Stimulated activated naive B cell treated with anti-CD40 and anti-IgM and Interleukin-4, amounts not matched to agents 10 μg/mL and 1 μg/mL and 100 μg/mL, for 72 hours (primary cell): ENCODE measurements around the gene KIF16B.

Experiments
- ATAC-seq, 2 donors: fragments of 150-1000 bp; cut with Tn5 transposase; replicated peaks; 2 replicates each; pipeline ENCODE4 v1.10.0; 2021; ENCODE audit warnings: moderate library complexity in 1 of 2
- DNase-seq: peaks from one replicate; pipeline ENCODE4 v3.0.0; 2021
- H3K27ac Mint-ChIP-seq: one replicate; pipeline ENCODE4 v1.8.0; 2022; ENCODE audit warnings: mild to moderate bottlenecking, mixed read lengths
- H3K27me3 Mint-ChIP-seq, 2 donors: one replicate each; pipeline ENCODE4 v1.8.0; 2022; ENCODE audit warnings: mixed read lengths in 2 of 2
- H3K36me3 Mint-ChIP-seq, 2 donors: one replicate each; pipeline ENCODE4 v1.8.0; 2022; ENCODE audit warnings: mixed read lengths in 2 of 2, mild to moderate bottlenecking in 1 of 2
- H3K4me1 Mint-ChIP-seq, 2 donors: one replicate each; pipeline ENCODE4 v1.8.0; 2022; ENCODE audit warnings: mixed read lengths in 2 of 2, mild to moderate bottlenecking in 1 of 2
- H3K4me3 Mint-ChIP-seq, 2 donors: one replicate each; pipeline ENCODE4 v1.8.0; 2022; ENCODE audit warnings: mild to moderate bottlenecking in 2 of 2, mixed read lengths in 2 of 2, moderate library complexity in 1 of 2
- H3K9me3 Mint-ChIP-seq, 2 donors: one replicate each; pipeline ENCODE4 v1.8.0; 2022; ENCODE audit warnings: mixed read lengths in 2 of 2, mild to moderate bottlenecking in 1 of 2

KIF16B gene

GRCh38 chr20:16222859-16223411 lies 350.3 kb downstream of the KIF16B start:
- peak; percentile 45 to 65 for ATAC-seq
- Mint-ChIP-seq H3K4me1 (peaks cover 15 to 16% of the 10 kb centered on the region in 2 donors), H3K27me3 (no peaks in the 10 kb centered on the region)

More at GRCh38 chr20:16222859-16223411, 350.3 kb downstream of the KIF16B start:
- no peak overlapping the region for H3K27ac Mint-ChIP-seq
- no peak overlapping the region for H3K4me3 Mint-ChIP-seq
- DNase-seq = no peak
- H3K36me3 Mint-ChIP-seq = peaks cover 3 to 7% of the 10 kb centered on the region in 2 donors
- peaks cover 4 to 7% of the 10 kb centered on the region in 2 donors for H3K9me3 Mint-ChIP-seq
